HG02840 (cell line): ENCODE data around the gene RCL1.

Experiments used
- ATAC-seq: cut with Tn5 transposase; IDR thresholded peaks from one replicate; pipeline ENCODE4 v1.9.1; 2021; ENCODE audit warnings: mild to moderate bottlenecking, moderate library complexity, moderate number of reproducible peaks; ENCODE audit not compliant: unreplicated experiment, low FRiP score

RCL1 gene

DNA sequence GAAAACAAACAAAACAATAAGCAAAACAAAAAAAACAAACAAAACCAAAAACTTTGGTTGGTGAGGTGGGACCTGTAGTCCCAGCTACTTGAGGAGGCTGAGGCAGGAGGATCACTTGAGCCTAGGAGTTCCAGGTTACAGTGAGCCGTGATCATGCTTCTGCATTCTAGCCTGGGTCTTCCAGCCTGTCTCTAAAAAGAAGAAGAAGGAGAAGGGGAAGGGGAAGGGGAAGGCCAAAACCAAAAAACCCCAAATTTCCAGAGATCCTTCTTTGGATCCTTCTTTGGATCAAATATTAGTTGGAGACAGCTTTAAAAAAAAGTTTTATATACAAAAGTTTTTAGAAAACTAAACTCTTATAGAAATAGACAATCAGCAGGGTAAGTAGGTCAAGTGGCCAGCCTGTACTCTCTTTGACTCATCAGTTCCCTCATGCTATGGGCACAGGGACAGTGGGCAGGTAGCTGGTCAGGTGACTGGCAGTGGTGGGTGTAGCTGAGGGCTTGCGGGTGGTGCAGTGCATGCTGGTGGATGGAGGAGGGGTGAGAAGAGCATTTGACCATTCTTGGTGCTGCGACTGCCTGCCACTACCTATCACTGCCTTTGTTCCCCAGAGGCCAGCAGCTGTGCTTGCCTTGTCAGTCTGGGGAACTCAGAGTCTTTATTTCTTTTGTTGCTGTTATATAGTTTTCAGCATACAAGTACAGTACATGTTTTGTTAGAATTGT, 12.6 kb downstream of the RCL1 start:
- ATAC-seq: no peak

- no peak for ATAC-seq
Observed at GRCh38 chr9:4810565-4810964, 17.8 kb downstream of the RCL1 start.

DNA sequence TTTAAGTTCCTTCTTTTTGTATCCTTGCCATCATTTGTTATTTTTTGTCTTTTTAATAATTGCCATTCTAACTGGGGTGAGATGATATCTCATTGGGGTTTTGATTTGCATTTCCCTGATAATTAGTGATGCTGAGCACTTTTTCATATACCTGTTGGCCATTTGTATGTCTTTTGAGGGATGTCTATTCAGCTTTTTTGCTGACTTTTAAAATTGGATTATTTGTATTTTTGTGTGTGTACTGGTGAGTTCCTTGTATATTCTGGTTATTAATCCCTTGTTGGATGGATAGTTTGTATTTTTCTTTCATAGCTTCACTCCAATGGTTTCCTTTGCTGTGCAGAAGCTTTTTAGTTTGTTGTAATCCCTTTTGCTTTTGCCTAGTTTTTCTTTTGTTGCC, 19.1 kb downstream of the RCL1 start:
- ATAC-seq: no peak

- no peak for ATAC-seq
Observed at GRCh38 chr9:4812858-4813257, 20.1 kb downstream of the RCL1 start.

DNA sequence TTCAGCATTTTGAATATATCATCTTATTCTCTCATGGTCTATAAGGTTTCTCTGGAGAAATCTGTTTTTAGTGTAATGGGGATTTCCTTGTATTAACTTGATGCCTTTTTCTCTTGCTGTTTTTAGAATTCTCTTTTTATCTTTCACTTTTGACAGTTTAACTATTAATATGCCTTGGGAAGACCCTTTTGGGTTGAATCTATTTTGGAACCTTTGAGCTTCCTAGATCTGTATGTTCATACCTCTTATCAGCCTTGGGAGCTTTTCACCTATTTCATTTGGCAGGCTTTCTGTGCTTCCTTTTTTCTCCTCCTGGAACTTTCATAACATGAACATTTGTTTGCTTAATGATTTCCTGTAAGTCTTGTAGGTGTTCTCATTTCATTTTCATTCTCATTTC, 22.2 kb downstream of the RCL1 start:
- ATAC-seq: no peak

- no peak for ATAC-seq
Observed at GRCh38 chr9:4815381-4815956, 22.7 kb downstream of the RCL1 start.

DNA sequence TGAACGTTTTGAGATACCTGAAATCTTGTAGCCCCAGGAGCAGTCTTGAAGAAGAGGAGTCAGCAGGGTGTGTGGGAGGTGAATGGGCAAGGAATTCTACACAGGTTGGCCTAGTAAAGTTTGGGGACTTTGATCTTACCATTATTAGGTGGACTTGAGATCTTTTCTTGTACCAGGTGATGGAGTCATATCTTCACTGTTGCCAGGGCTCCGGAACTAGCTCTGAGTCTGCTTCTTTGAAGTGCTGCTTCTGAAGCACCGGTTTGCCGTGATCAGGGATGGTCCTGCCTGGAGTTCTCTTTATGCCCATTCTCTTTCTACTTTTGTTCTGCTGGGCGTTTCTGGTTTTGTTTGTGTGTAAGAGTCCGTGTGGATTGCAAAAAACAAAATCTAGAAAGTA, 27.4 kb downstream of the RCL1 start:
- ATAC-seq: no peak

- ATAC-seq: no peak
Observed at GRCh38 chr9:4821133-4821532, 28.4 kb downstream of the RCL1 start.

- ATAC-seq: no peak
Observed at GRCh38 chr9:4822057-4822456, 29.3 kb downstream of the RCL1 start.

GRCh38 chr9:4826417-4827166, 33.8 kb downstream of the RCL1 start:
- no peak for ATAC-seq

DNA sequence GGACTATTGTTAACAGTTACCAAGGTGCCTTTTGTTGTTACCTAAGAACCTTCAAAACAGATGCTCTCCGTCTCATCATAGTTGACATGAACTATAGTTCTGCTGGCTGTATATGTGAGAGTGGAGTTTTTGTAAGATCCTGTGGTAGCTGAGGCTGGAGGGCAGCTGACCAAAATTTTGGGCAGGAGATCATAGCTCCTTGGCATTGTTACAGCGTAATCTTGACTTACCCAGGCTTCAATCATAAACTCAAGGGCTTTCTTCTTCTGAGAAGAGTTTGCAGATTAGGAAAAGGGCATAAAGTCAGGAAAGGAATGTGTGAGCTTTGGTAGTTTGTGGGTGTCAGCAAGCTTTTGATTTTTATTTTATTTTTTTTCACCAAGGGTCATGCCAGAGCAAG, 34.5 kb downstream of the RCL1 start:
- no peak for ATAC-seq

DNA sequence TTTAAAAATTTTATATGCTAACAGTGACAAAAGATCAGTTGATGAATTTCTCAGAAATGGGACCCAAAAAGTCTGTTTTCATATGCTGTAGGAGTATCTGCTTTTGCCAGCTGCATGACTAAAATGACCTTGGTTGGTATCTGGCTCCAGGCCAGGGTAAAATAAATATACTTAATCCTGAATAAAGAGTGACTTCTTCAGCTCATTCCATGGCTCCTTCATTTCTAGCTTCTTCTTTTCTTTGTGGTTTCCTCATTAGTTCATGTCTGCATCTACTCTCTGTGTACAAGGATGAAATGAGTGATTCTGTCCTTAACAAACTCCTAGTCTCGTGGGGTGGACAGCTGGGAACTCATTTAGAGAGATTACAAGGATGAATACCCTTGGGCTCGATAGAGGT, 36.0 kb downstream of the RCL1 start:
- ATAC-seq: no peak

- ATAC-seq: no peak
Observed at GRCh38 chr9:4829969-4830368, 37.2 kb downstream of the RCL1 start.

GRCh38 chr9:4830699-4831098, 38.0 kb downstream of the RCL1 start:
- ATAC-seq: no peak

- no peak for ATAC-seq
Observed at GRCh38 chr9:4831119-4831518, 38.4 kb downstream of the RCL1 start.

DNA sequence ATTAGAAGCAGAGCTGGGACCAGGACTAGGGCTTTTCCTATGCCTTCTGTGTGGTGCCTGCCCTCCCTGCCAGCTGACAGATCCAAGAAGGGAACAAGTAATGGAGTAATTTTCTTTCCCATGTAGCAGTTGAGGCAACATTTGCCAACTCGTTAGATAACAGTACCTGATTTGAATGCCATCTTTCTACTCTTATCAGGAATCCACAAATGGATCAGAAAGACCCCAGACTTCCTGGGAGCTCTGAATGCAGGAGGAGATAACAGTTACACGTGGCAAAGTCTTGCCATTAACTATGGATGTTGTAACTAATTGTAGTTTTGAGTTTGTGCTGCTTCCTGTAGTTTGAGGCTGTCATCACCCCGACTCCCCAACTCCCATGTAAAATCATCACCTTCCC, 39.2 kb downstream of the RCL1 start:
- no peak for ATAC-seq

- no peak for ATAC-seq
Observed at GRCh38 chr9:4832786-4833579, 40.2 kb downstream of the RCL1 start.

DNA sequence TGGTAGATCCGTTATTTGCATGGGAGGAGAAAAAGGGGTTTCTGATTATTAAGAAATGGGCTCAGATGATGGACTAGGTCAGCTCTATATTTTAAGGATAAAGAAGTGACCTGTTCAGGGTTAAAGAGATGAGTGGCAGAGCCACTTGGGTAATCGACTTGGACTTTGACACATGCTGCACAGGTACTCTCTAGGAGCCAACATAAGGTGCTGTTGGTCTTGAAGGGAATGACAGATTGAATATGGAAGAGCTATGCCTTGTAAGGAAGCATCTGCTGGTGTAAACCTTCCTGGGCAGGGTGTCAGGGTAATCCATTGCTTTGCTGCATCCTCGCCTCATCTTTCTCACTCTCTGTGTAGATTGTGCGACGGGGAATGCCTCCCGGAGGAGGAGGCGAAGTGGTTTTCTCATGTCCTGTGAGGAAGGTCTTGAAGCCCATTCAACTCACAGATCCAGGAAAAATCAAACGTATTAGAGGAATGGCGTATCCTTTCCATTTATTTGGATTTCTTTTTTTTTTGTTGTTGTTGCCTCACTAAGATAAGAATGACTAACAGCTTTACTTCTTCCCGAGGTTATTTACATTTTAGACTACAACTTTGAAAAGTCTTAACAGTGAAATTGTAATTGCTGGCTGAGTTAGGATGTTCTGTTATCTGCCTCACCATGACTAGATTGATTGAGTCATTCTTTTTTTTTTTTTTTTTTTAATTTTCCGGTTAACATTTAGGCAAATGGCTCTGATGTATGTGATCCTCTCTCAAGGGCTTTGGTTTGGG, 41.2 kb downstream of the RCL1 start:
- ATAC-seq: no peak

DNA sequence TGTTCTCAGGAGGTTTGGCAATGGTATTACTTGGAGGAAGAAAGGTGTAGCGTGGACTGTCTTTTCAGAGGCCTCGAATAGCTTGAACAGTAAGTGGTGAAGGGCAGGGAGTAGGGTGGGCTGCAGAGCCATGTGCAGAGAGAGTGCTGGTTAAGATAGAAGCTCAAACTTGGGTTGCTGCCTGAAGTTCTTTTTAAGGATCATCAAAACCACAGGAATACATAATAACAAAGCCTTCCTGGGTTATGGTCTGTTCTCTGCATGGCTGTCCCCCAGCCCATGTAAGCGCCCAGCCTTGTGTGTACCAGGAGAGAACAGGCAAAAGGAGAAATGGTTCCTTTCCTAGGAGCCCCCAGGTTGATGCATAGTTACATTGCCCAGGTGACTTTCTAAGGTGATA, 43.9 kb downstream of the RCL1 start:
- ATAC-seq: no peak
